Activated T-helper 2 cell treated with anti-CD3 and anti-CD28 coated beads, Interferon-gamma antibody, Interleukin-2, Interleukin-4, amounts not matched to agents 10 μg/mL and 5 μg/mL and 100 μg/mL, durations not matched to agents 14 hours and 24 hours and 36 hours (primary cell): ENCODE measurements around the gene SLC22A17. TPM values are rescaled to one million over a fixed set of nuclear protein-coding genes. Genes with fewer than 3 reads are reported as not detected.

Experiments
- DNase-seq: peaks from one replicate; pipeline ENCODE4 v3.0.0; 2021; ENCODE audit warnings: low spot score
- H3K27ac Mint-ChIP-seq: one replicate; pipeline ENCODE4 v1.8.0; 2021; ENCODE audit warnings: mixed read lengths
- H3K27me3 Mint-ChIP-seq: one replicate; pipeline ENCODE4 v1.8.0; 2021; ENCODE audit warnings: low read depth, mixed read lengths
- H3K36me3 Mint-ChIP-seq: one replicate; pipeline ENCODE4 v1.8.0; 2021; ENCODE audit warnings: low read depth, mixed read lengths
- H3K4me1 Mint-ChIP-seq: one replicate; pipeline ENCODE4 v1.8.0; 2021; ENCODE audit warnings: low read depth, mixed read lengths
- H3K4me3 Mint-ChIP-seq: one replicate; pipeline ENCODE4 v1.8.0; 2021; ENCODE audit warnings: low read depth, mild to moderate bottlenecking, moderate library complexity, mixed read lengths
- H3K9me3 Mint-ChIP-seq: one replicate; pipeline ENCODE4 v1.8.0; 2021; ENCODE audit warnings: mixed read lengths
- intact Hi-C: fragments of 100-400 bp; cut with micrococcal nuclease; formaldehyde crosslinking; loops from one replicate; pipeline ENCODE4 v1.15.1; 2023
- total RNA-seq: library from RNA; stranded (reverse); gene quantifications from 2 replicates; pipeline ENCODE4 v1.2.3, GENCODE V29; 2022

The SLC22A17 gene
- total RNA-seq, 1 donor from 2014 or later = 2.9 TPM

- Mint-ChIP-seq H3K27me3 (peaks cover 2% of the 10 kb centered on the region), H3K4me3 (peak overlapping the region; percentile 89), H3K9me3 (no peaks in the 10 kb centered on the region), H3K4me1 (peaks cover 24% of the 10 kb centered on the region), H3K36me3 (peaks cover 21% of the 10 kb centered on the region), H3K27ac (peak overlapping the region; percentile 96)
- intact Hi-C loops = loop anchor here (1.0 to 10.0 kb wide), 5 partner anchors 15 to 297 kb away; partner anchors contain the start of genes ACIN1, C14orf119, HOMEZ and PABPN1
- peak; percentile 99 for DNase-seq
These were observed 51.3 kb downstream of the SLC22A17 start for GRCh38 chr14:23301288-23301968.

DNA sequence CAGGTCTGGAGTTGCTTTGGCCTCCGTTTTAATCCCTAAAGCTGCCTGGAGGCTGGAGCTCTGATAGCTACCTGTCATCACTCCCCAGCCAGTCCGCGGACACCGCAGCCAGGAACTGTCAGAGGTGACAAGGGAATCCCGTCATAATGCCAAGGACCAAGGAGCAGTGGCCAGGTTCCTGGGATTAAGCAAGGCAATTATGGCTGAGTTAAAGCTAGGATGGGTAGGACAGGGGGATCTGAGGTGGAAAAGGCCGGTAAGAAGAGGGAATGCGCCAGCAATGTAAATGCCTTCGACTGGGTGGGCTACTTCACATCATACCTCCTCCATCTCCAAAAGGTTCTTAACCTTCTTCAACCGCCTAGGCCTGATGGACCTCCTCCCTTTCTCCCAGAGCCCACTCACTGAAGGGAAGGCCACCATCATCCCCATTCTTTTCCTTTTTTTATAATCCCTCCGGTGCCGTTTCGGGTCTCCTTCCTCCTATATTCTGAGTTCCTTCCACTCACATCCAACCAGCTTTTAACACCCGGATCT lies 51.9 kb downstream of the SLC22A17 start:
- DNase-seq = peak; percentile 28
- peak overlapping the region; percentile 89 for H3K4me3 Mint-ChIP-seq
- H3K9me3 Mint-ChIP-seq = no peaks in the 10 kb centered on the region
- peaks cover 20% of the 10 kb centered on the region for H3K4me1 Mint-ChIP-seq
- intact Hi-C loops = loop anchor here (1.0 to 10.0 kb wide), 5 partner anchors 14 to 296 kb away; partner anchors contain the start of genes ACIN1, C14orf119, HOMEZ and PABPN1
- H3K27ac Mint-ChIP-seq = peak overlapping the region; percentile 94
- H3K36me3 Mint-ChIP-seq = peaks cover 22% of the 10 kb centered on the region
- H3K27me3 Mint-ChIP-seq = peaks cover 2% of the 10 kb centered on the region

DNA sequence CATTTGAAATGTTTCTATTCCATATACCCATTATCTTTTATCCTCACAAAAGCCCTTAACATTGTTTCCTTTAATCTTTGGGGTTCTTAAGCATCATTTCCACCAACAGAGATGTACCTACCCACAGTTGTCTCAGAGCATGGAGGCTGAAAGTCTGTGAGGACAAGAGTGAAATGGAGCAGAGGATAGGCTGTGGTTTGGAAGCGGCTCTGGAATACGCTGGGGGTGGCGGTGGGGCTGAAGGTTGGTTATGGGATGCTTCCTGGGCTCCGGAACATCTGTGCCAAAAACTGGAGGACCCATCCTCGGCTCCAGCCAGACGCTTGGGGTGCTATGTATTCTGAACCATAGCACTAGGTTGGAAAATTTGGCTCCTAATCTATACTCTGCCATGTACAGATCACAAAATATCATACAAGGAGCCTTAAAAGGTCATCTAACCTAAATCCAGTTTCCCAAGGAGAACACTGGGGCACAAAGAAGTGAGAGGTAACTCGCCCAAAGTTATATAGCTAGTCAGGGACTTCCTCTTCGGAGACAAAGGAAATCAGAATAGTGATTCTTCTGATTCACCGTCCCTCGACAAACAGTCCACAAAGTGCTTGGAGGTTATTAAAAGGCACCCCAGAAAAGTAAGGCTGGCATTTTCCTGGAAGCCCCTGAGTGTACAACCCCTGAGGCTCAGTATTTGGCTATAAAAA lies 52.6 kb downstream of the SLC22A17 start:
- DNase-seq = no peak
- Mint-ChIP-seq H3K36me3 (peaks cover 22% of the 10 kb centered on the region), H3K4me1 (peaks cover 21% of the 10 kb centered on the region), H3K27me3 (peaks cover 2% of the 10 kb centered on the region), H3K27ac (peak overlapping the region; percentile 94), H3K4me3 (peak overlapping the region; percentile 89), H3K9me3 (no peaks in the 10 kb centered on the region)
- intact Hi-C loops = loop anchor here (2.0 to 10.0 kb wide), 2 partner anchors 205 to 295 kb away; partner anchors contain the start of genes ACIN1 and C14orf119

DNA sequence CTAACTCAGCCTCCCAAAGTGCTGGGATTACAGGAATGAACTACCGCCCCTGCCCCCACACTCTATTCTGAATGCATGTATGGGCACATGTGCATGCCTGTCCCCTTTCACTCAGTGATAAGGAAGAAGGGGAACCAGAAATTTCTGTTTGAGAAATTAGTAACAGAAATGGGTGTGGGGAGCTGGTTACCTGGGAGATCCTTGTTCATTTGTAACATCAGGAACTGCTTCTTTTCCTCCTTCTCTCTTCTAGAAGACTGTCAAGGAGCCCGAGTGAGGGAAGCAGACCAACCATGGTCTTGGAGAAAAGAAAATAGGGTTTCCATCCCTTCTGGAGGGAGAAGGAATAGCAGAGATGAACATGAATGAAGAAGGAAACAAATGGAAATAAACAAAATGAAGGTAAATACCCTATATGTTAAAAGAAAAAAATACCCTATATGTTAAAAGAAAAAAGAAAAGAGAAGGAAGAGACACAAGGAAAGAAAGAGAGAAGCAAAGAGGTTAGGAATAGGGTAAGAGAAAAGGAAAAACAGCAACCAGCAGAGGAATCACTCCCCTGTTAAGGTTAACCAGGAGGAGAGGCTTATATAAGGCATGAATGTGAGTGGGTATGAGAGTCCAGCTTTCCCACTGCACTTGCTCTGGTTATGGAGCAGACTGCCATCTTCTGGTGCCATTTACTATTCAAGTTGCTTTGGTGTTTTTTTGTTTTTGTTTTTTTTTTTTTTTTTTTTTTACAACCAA lies 53.3 kb downstream of the SLC22A17 start:
- Mint-ChIP-seq H3K4me1 (peaks cover 26% of the 10 kb centered on the region), H3K36me3 (peaks cover 22% of the 10 kb centered on the region), H3K9me3 (no peaks in the 10 kb centered on the region), H3K4me3 (peak overlapping the region; percentile 42), H3K27ac (peak overlapping the region; percentile 31), H3K27me3 (peaks cover 2% of the 10 kb centered on the region)
- intact Hi-C loops = no loop called here
- no peak for DNase-seq

DNA sequence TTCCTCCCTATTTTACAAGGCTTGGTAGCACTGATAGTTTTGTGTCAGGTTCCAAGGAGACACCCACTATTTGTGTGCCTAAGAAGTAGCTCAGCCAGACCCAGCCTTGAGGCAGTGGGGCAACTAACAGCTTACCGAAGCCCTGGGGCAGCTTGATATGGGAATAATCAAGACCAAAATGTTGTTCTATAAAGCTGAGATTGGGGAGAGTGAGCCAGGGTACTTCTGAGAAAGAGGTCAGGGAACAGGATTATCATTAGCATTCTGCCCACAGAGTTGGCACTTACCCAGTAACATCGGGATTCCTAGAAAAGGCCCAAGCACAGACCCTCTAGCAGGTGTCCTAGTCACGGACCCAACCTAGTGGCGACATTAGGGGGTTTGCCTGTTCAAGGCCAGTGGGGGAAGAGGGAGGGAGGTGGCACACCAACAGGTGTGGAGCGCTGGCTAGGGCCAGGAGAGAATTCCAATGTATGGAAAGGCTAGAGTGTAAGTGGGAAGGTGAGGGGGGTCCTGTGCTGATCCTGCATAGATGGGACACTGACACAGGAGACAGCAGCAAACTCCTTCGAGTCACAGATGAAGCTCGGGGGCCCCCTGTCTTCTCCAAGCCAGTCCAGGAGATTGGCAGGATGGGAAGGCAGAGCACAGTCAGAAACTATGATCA lies 54.9 kb downstream of the SLC22A17 start:
- no peak for DNase-seq
- Mint-ChIP-seq H3K9me3 (no peaks in the 10 kb centered on the region), H3K27me3 (no peaks in the 10 kb centered on the region), H3K4me3 (no peak overlapping the region), H3K4me1 (peaks cover 21% of the 10 kb centered on the region), H3K27ac (no peak overlapping the region), H3K36me3 (peaks cover 22% of the 10 kb centered on the region)
- intact Hi-C loops = no loop called here

GRCh38 chr14:23297096-23297495 lies 55.6 kb downstream of the SLC22A17 start:
- H3K36me3 Mint-ChIP-seq = peaks cover 22% of the 10 kb centered on the region
- H3K9me3 Mint-ChIP-seq = no peaks in the 10 kb centered on the region
- H3K4me3 Mint-ChIP-seq = no peak overlapping the region
- no peak for DNase-seq
- no peak overlapping the region for H3K27ac Mint-ChIP-seq
- H3K4me1 Mint-ChIP-seq = peaks cover 18% of the 10 kb centered on the region
- no peaks in the 10 kb centered on the region for H3K27me3 Mint-ChIP-seq
- intact Hi-C loops = no loop called here

Other genes starting within 250 kb of the SLC22A17 start
- gene CIROP, start 247.9 kb downstream of the SLC22A17 start, total RNA-seq = not detected in 2 replicates
- not detected in 2 replicates for gene CEBPE, start 233.6 kb downstream of the SLC22A17 start, total RNA-seq
- 5.3 and 5.4 TPM in 2 replicates for gene SLC7A8, start 169.2 kb downstream of the SLC22A17 start, total RNA-seq
- gene RNF212B, start 115.0 kb downstream of the SLC22A17 start, total RNA-seq = not detected in 2 replicates
- 13.3 and 13.7 TPM in 2 replicates for gene HOMEZ, start 66.8 kb downstream of the SLC22A17 start, total RNA-seq
- gene PPP1R3E, start 50.0 kb downstream of the SLC22A17 start, total RNA-seq = 20.3 and 21.3 TPM in 2 replicates
- gene BCL2L2, start 46.1 kb downstream of the SLC22A17 start, total RNA-seq = 9.3 and 10.1 TPM in 2 replicates
- 241 and 259 TPM in 2 replicates for gene PABPN1, start 31.4 kb downstream of the SLC22A17 start, total RNA-seq
- not detected in 2 replicates for gene EFS, start 12.3 kb upstream of the SLC22A17 start, total RNA-seq
- not detected in 2 replicates for gene IL25, start 19.9 kb upstream of the SLC22A17 start, total RNA-seq
- not detected in 2 replicates for gene CMTM5, start 24.2 kb upstream of the SLC22A17 start, total RNA-seq
- gene MYH6, start 55.4 kb upstream of the SLC22A17 start, total RNA-seq = 0.11 and 0.14 TPM in 2 replicates
- 0.02 TPM in 1 of 2 replicates, not detected in the other for gene MYH7, start 82.8 kb upstream of the SLC22A17 start, total RNA-seq
- 65.6 and 65.7 TPM in 2 replicates for gene NGDN, start 116.8 kb upstream of the SLC22A17 start, total RNA-seq
- 2.0 and 2.5 TPM in 2 replicates for gene ZFHX2, start 198.9 kb upstream of the SLC22A17 start, total RNA-seq
- 12.8 and 13.7 TPM in 2 replicates for gene THTPA, start 203.4 kb upstream of the SLC22A17 start, total RNA-seq
- gene AP1G2, start 214.9 kb upstream of the SLC22A17 start, total RNA-seq = 164 and 170 TPM in 2 replicates
- gene JPH4, start 225.9 kb upstream of the SLC22A17 start, total RNA-seq = 0.09 TPM in 2 replicates